ENCODE data around the gene PADI2.

PADI2 gene

GRCh38 chr1:17023573-17023972 lies 95.7 kb downstream of the PADI2 start:
- DNase-seq (ENCODE audit: low read depth), result no peak
- H3K4me3 ChIP-seq (ENCODE audit: low read length), result no peak overlapping the region
- no peak for TF ChIP-seq CTCF (IDR thresholded peaks at IDR 0.05; ENCODE audit: insufficient read depth, low read depth, low read length, missing control alignments)

- no peak overlapping the region for H3K4me3 ChIP-seq (ENCODE audit: low read length)
- DNase-seq (ENCODE audit: low read depth), result no peak
- no peak for TF ChIP-seq CTCF (IDR thresholded peaks at IDR 0.05; ENCODE audit: insufficient read depth, low read depth, low read length, missing control alignments)
Measured at GRCh38 chr1:17023102-17023501, 96.1 kb downstream of the PADI2 start.

GRCh38 chr1:17021896-17022295 lies 97.4 kb downstream of the PADI2 start:
- H3K4me3 ChIP-seq (ENCODE audit: low read length), result no peak overlapping the region
- TF ChIP-seq CTCF (IDR thresholded peaks at IDR 0.05; ENCODE audit: insufficient read depth, low read depth, low read length, missing control alignments), result no peak
- no peak for DNase-seq (ENCODE audit: low read depth)

GRCh38 chr1:17020502-17020901 lies 98.7 kb downstream of the PADI2 start:
- no peak for TF ChIP-seq CTCF (IDR thresholded peaks at IDR 0.05; ENCODE audit: insufficient read depth, low read depth, low read length, missing control alignments)
- DNase-seq (ENCODE audit: low read depth), result no peak
- H3K4me3 ChIP-seq (ENCODE audit: low read length), result no peak overlapping the region

GRCh38 chr1:17018849-17019248 lies 100.4 kb downstream of the PADI2 start:
- TF ChIP-seq CTCF (IDR thresholded peaks at IDR 0.05; ENCODE audit: insufficient read depth, low read depth, low read length, missing control alignments), result no peak
- DNase-seq (ENCODE audit: low read depth), result no peak
- no peak overlapping the region for H3K4me3 ChIP-seq (ENCODE audit: low read length)

GRCh38 chr1:17017435-17017834 lies 101.8 kb downstream of the PADI2 start:
- TF ChIP-seq CTCF (IDR thresholded peaks at IDR 0.05; ENCODE audit: insufficient read depth, low read depth, low read length, missing control alignments), result no peak
- no peak for DNase-seq (ENCODE audit: low read depth)
- H3K4me3 ChIP-seq (ENCODE audit: low read length), result no peak overlapping the region
